Loucy (cell line): ENCODE measurements around the gene TNFSF9.

ENCODE experiments used
- EZH2phosphoT487 ChIP-seq: fragments of 200-600 bp; IDR thresholded peaks from 2 replicates; pipeline ENCODE4 v1.6.1; 2018; ENCODE audit warnings: antibody characterized with exemption, mild to moderate bottlenecking, moderate library complexity, borderline replicate concordance
- TF ChIP-seq, protein P1 (sequence below): fragments of 200-600 bp; sonication (generic); conservative IDR thresholded peaks from 2 replicates; pipeline ENCODE4 v1.5.1; 2014; ENCODE audit warnings: mild to moderate bottlenecking, antibody characterized with exemption, low read length

DNA sequence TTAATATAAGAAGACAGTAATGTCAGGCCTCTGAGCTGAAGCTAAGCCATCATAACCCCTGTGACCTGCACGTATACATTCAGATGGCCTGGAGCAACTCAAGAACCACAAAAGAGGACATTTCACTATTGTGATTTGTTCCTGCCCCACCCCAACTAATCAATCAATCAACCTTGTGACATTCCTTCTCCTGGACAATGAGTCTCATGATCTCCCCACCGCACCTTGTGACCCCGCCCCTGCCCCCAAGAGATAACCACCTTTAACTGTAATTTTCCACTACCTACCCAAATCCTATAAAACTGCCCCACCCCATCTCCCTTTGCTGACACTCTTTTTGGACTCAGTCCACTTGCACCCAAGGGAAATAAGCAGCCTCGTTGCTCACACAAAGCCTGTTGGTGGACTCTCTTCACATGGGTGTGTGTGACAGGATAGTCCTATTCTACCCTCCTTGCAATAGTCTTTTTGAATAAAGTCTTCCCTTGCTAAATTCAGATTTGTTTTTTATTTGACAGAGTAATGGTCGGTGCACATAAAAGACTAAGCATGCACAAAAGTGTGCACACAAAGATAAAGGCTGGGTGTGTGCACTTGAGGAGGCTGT lies 46.1 kb downstream of the TNFSF9 start:
- TF ChIP-seq, protein P1, sequence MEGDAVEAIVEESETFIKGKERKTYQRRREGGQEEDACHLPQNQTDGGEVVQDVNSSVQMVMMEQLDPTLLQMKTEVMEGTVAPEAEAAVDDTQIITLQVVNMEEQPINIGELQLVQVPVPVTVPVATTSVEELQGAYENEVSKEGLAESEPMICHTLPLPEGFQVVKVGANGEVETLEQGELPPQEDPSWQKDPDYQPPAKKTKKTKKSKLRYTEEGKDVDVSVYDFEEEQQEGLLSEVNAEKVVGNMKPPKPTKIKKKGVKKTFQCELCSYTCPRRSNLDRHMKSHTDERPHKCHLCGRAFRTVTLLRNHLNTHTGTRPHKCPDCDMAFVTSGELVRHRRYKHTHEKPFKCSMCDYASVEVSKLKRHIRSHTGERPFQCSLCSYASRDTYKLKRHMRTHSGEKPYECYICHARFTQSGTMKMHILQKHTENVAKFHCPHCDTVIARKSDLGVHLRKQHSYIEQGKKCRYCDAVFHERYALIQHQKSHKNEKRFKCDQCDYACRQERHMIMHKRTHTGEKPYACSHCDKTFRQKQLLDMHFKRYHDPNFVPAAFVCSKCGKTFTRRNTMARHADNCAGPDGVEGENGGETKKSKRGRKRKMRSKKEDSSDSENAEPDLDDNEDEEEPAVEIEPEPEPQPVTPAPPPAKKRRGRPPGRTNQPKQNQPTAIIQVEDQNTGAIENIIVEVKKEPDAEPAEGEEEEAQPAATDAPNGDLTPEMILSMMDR = no peak
- TF ChIP-seq EZH2phosphoT487 = no peak
